ENCODE results near the gene DDAH2. TPM values are rescaled to one million over a fixed set of nuclear protein-coding genes. Genes with fewer than 3 reads are reported as not detected.

Gene DDAH2
- total RNA-seq, 6 donors from 2014 or later: 46.6 to 157 (median 83.7) TPM

DNA sequence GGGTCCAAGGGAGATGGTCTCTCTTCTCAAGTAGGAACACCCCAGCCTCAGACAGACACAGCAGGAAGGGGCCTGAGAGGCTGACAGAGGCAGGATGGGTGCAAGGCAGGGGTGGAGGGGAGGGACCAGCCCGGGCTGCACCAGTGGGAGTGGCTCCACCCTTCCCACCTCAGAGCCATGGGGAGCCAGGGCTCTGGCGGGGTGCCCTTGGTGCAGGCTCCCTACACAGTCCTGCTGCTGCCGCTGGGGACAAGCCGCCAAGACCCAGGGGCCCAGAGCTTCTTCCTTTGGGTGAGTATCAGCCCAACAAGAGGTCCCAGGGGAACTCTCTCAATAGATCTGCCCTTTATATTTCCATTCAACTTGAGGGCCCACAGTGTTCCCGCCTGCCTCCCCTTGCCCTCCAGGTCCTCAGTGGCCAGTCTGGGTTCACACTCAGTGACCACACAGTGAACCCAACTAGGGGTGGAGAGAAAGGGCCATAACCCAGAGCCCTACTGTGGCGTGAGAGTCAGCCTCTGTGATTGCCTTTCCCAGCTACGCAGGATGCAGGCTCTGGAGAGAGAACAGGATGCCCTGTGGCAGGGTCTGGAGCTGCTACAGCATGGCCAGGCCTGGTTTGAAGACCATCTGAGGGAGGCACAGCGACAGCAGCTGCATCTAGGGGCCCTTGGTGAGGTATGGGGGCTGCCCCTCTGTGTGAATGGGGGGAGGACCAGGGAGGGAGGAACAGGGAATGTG is 33.9 kb upstream of the DDAH2 start:
- Histone ChIP-seq H3K9me3 (no peaks in the 10 kb centered on the region), H3K27me3 (no peaks in the 10 kb centered on the region), H3K4me1 (peaks cover 0 to 7% (median 6%) of the 10 kb centered on the region in 4 donors), H3K4me3 (no peak overlapping the region), H3K36me3 (no peaks in the 10 kb centered on the region), H3K27ac (peak overlapping the region; percentile 9 to 57 (median 17))
- no peak for TF ChIP-seq POLR2A (IDR thresholded peaks at IDR 0.05)
- no peak for TF ChIP-seq POLR2AphosphoS5 (IDR thresholded peaks at IDR 0.05)
- TF ChIP-seq, protein P1, sequence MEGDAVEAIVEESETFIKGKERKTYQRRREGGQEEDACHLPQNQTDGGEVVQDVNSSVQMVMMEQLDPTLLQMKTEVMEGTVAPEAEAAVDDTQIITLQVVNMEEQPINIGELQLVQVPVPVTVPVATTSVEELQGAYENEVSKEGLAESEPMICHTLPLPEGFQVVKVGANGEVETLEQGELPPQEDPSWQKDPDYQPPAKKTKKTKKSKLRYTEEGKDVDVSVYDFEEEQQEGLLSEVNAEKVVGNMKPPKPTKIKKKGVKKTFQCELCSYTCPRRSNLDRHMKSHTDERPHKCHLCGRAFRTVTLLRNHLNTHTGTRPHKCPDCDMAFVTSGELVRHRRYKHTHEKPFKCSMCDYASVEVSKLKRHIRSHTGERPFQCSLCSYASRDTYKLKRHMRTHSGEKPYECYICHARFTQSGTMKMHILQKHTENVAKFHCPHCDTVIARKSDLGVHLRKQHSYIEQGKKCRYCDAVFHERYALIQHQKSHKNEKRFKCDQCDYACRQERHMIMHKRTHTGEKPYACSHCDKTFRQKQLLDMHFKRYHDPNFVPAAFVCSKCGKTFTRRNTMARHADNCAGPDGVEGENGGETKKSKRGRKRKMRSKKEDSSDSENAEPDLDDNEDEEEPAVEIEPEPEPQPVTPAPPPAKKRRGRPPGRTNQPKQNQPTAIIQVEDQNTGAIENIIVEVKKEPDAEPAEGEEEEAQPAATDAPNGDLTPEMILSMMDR (IDR thresholded peaks at IDR 0.05): no peak
- no peak for TF ChIP-seq EP300 (IDR thresholded peaks at IDR 0.05)
- WGBS, 2 donors: 17 to 84% methylated on average over 1 to 8 of the region's 8 CpGs
- DNase-seq: no peak
- ATAC-seq (ENCODE audit: low FRiP score in 2 of 2): peak in 1 of 2 donors; percentile 4

DNA sequence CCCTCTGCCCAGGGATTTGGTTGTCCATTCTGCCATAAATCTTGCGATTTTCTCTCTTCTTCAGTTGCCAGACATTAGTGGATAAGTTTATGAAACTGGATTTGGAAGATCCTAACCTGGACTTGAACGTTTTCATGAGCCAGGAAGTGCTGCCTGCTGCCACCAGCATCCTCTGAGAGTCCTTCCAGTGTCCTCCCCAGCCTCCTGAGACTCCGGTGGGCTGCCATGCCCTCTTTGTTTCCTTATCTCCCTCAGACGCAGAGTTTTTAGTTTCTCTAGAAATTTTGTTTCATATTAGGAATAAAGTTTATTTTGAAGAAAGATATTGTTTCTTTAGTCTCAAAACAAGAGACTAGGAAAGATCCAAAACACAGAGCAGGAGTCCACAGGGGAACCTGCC is 33.3 kb upstream of the DDAH2 start, which contains the start of gene SAPCD1:
TSS of gene SAPCD1 (plus strand) at position 301 of the 400 bp plus-strand sequence. CDS start 399 bp downstream, outside the sequence.
- no peak for DNase-seq
- Histone ChIP-seq H3K27me3 (no peaks in the 10 kb centered on the region), H3K9me3 (no peaks in the 10 kb centered on the region), H3K36me3 (no peaks in the 10 kb centered on the region), H3K4me1 (peaks cover 0 to 7% (median 6%) of the 10 kb centered on the region in 4 donors), H3K27ac (peak within 1 kb of the TSS; percentile 9 to 57 (median 17)), H3K4me3 (no peak within 1 kb of the TSS)
- WGBS, 2 donors: 83 to 86% methylated on average over 4 of the region's 4 CpGs
- ATAC-seq (ENCODE audit: low FRiP score in 2 of 2): no peak
- TF ChIP-seq, protein P1 (IDR thresholded peaks at IDR 0.05): no peak
- no peak for TF ChIP-seq POLR2AphosphoS5 (IDR thresholded peaks at IDR 0.05)
- no peak for TF ChIP-seq POLR2A (IDR thresholded peaks at IDR 0.05)
- TF ChIP-seq EP300 (IDR thresholded peaks at IDR 0.05): no peak

DNA sequence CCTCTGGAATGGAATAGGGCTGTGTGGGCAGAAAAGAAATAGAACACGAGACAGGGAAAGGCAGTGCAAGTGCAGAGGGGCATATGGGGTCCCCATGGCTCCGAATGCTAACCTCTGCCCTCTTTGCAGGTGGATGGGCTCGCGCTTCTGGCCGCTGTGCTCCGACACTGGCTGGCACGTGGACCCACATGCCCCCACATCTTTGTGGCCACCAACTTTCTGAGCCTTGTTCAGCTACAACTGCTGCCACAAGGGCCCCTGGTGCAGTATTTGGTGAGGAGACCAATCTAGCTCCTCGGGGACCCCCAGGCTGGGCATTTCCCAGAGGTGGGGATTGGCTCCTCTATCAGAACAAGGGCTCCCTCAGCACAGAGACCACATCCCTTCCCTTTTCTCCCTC is 32.2 kb upstream of the DDAH2 start:
- peaks cover 0 to 7% (median 5%) of the 10 kb centered on the region in 4 donors for H3K4me1 ChIP-seq
- TF ChIP-seq EP300 (IDR thresholded peaks at IDR 0.05): no peak
- TF ChIP-seq POLR2A (IDR thresholded peaks at IDR 0.05): no peak
- TF ChIP-seq, protein P1 (IDR thresholded peaks at IDR 0.05): no peak
- TF ChIP-seq POLR2AphosphoS5 (IDR thresholded peaks at IDR 0.05): no peak
- H3K27ac ChIP-seq: no peak overlapping the region
- ATAC-seq (ENCODE audit: low FRiP score in 2 of 2): no peak
- no peak overlapping the region for H3K4me3 ChIP-seq
- DNase-seq: no peak
- no peaks in the 10 kb centered on the region for H3K36me3 ChIP-seq
- H3K27me3 ChIP-seq: no peaks in the 10 kb centered on the region
- H3K9me3 ChIP-seq: no peaks in the 10 kb centered on the region
- WGBS, 2 donors: 92 to 94% methylated on average over 8 of the region's 8 CpGs

DNA sequence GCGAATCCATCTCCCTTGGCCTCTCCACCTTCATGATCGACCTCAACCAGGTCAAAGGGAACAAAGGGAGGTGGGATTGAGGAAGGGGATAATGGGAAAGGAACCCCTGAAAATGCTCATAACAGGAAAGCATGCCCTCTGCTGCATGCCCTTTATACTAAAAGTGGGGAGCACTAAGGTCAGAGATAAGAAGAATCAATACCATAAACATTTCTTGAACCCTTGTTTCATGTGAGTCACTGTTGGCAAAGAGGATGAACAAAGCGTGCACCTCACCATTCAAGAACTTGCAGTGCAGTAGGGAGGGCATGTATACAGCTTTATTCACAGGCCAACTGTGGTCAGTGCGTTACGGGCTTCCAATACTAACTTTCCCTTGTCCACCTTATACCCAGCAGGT is 31.7 kb upstream of the DDAH2 start:
- no peak for ATAC-seq (ENCODE audit: low FRiP score in 2 of 2)
- TF ChIP-seq POLR2AphosphoS5 (IDR thresholded peaks at IDR 0.05): no peak
- TF ChIP-seq POLR2A (IDR thresholded peaks at IDR 0.05): no peak
- TF ChIP-seq, protein P1 (IDR thresholded peaks at IDR 0.05): no peak
- no peak for TF ChIP-seq EP300 (IDR thresholded peaks at IDR 0.05)

More for the DNA sequence above, 31.7 kb upstream of the DDAH2 start:
- 95 to 96% methylated on average over 5 of the region's 5 CpGs for WGBS, 2 donors
- Histone ChIP-seq H3K27me3 (no peaks in the 10 kb centered on the region), H3K4me3 (no peak overlapping the region), H3K4me1 (peaks cover 0 to 7% (median 3%) of the 10 kb centered on the region in 4 donors), H3K27ac (no peak overlapping the region), H3K36me3 (no peaks in the 10 kb centered on the region), H3K9me3 (no peaks in the 10 kb centered on the region)
- no peak for DNase-seq
